SU-DHL-6 (cell line): Measurements from ENCODE around the gene PHKB.

ENCODE experiments used
- H2AFZ ChIP-seq: fragments of 200-600 bp; sonication (generic); 2 replicates; pipeline ENCODE4 v1.6.1; 2014; ENCODE audit warnings: low read depth, mild to moderate bottlenecking, moderate library complexity, mixed read lengths, antibody characterized with exemption, low read length; ENCODE audit not compliant: severe bottlenecking
- H3F3A ChIP-seq: fragments of 200-600 bp; shearing (Covaris generic); 2 replicates; pipeline ENCODE4 v1.6.0; 2016; ENCODE audit warnings: antibody characterized with exemption, mild to moderate bottlenecking; ENCODE audit not compliant: insufficient read depth
- H3K27ac ChIP-seq: fragments of 200-600 bp; sonication (generic); 2 replicates; pipeline ENCODE4 v1.5.1; 2016; ENCODE audit warnings: low read depth, mild to moderate bottlenecking, low read length, moderate library complexity, mixed read lengths
- H3K27me3 ChIP-seq: fragments of 200-600 bp; sonication (generic), shearing (Covaris generic); 2 replicates; pipeline ENCODE4 v1.6.0; 2014; ENCODE audit warnings: mild to moderate bottlenecking, low read length
- H3K36me3 ChIP-seq: fragments of 200-600 bp; sonication (generic); 2 replicates; pipeline ENCODE4 v1.6.1; 2014; ENCODE audit warnings: mild to moderate bottlenecking, low read length, mixed read lengths
- H3K4me2 ChIP-seq: fragments of 300-600, 200-600 bp; shearing (Covaris generic), sonication (generic); 2 replicates; pipeline ENCODE4 v1.6.0; 2014; ENCODE audit warnings: low read length, low read depth, mild to moderate bottlenecking; ENCODE audit not compliant: poor library complexity, severe bottlenecking
- H3K4me3 ChIP-seq: fragments of 200-600 bp; sonication (generic); 2 replicates; pipeline ENCODE4 v1.5.1; 2014; ENCODE audit warnings: antibody characterized with exemption, low read length, mild to moderate bottlenecking, mixed read lengths; ENCODE audit not compliant: insufficient read depth, poor library complexity, severe bottlenecking
- H3K79me2 ChIP-seq: fragments of 200-600 bp; sonication (generic); 2 replicates; pipeline ENCODE4 v1.6.1; 2014; ENCODE audit warnings: mild to moderate bottlenecking, low read length, moderate library complexity; ENCODE audit not compliant: insufficient read depth
- H3K9ac ChIP-seq: fragments of 200-600 bp; sonication (generic); 2 replicates; pipeline ENCODE4 v1.7.0; 2014; ENCODE audit warnings: mild to moderate bottlenecking, low read length
- H3K9me2 ChIP-seq: fragments of 200-600 bp; sonication (generic); replicated peaks from 2 replicates; pipeline ENCODE4 v1.6.1; 2014; ENCODE audit warnings: low read length; ENCODE audit not compliant: insufficient read depth
- H3K9me3 ChIP-seq: fragments of 200-600 bp; sonication (generic); 2 replicates; pipeline ENCODE4 v1.6.1; 2014; ENCODE audit warnings: low read length, mixed read lengths; ENCODE audit not compliant: insufficient read depth
- H4K20me1 ChIP-seq: fragments of 200-600 bp; sonication (generic); 2 replicates; pipeline ENCODE4 v1.6.1; 2014; ENCODE audit warnings: low read depth, mild to moderate bottlenecking, antibody characterized with exemption, low read length, moderate library complexity, mixed read lengths
- EZH2phosphoT487 ChIP-seq: fragments of 200-600 bp; sonication (generic), shearing (Covaris generic); conservative IDR thresholded peaks from 2 replicates; pipeline ENCODE4 v1.6.1; 2018; ENCODE audit warnings: mild to moderate bottlenecking, antibody characterized with exemption, low read length, moderate library complexity, mixed read lengths
- TF ChIP-seq, protein P1 (sequence below): fragments of 200-600 bp; sonication (generic); IDR thresholded peaks from one replicate; pipeline ENCODE4 v1.5.1; 2017; ENCODE audit warnings: antibody characterized with exemption, mild to moderate bottlenecking, low read length, moderate library complexity; ENCODE audit not compliant: insufficient read depth, poor library complexity, severe bottlenecking

PHKB gene

DNA sequence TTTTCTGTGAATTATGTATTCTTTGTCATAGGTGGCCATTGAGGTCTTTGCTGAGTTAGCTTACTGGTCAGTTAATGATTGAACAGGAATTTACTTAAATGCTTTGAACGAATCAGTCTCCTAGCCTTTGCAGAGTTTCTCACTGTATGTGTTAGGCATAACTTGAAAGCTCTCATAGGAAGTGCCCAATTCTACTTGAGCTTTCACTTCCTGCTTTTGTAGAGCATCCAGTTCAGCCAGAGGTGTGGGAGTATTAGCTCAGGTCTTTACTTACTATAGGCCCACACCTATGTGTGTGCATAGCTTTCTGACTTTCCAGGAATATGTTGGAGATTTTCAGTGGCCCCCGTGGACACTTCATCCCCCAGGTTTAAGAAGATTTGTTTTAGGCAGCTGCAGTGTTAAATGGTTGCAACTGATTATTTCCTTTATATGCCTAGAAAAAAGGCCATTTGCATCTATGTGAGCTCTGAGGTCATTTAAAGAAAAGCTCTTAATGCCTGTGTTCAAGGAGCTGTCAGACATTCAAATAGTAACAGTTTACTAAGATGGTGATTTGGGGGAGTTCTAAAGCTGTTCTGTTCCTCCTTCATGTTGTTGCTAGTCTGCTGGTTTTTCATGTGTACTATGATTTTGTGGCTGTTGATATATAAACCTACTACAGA lies 62.3 kb downstream of the PHKB start:
- Histone ChIP-seq H3K9me3 (no peaks in the 10 kb centered on the region), H3K27ac (peak overlapping the region; percentile 59), H2AFZ (no peak overlapping the region), H3K79me2 (peaks cover 13% of the 10 kb centered on the region; the same call in 1 of the 2 replicates), H3K36me3 (no peaks in the 10 kb centered on the region), H4K20me1 (no peaks in the 10 kb centered on the region), H3K27me3 (no peaks in the 10 kb centered on the region), H3K9ac (peak overlapping the region; percentile 25; the same call in 1 of the 2 replicates), H3K4me3 (no peak overlapping the region), H3K4me2 (peak overlapping the region; percentile 51), H3K9me2 (no peaks in the 10 kb centered on the region), H3F3A (peaks cover 6% of the 10 kb centered on the region; the same call in 1 of the 2 replicates)
- TF ChIP-seq EZH2phosphoT487 = no peak
- TF ChIP-seq, protein P1, sequence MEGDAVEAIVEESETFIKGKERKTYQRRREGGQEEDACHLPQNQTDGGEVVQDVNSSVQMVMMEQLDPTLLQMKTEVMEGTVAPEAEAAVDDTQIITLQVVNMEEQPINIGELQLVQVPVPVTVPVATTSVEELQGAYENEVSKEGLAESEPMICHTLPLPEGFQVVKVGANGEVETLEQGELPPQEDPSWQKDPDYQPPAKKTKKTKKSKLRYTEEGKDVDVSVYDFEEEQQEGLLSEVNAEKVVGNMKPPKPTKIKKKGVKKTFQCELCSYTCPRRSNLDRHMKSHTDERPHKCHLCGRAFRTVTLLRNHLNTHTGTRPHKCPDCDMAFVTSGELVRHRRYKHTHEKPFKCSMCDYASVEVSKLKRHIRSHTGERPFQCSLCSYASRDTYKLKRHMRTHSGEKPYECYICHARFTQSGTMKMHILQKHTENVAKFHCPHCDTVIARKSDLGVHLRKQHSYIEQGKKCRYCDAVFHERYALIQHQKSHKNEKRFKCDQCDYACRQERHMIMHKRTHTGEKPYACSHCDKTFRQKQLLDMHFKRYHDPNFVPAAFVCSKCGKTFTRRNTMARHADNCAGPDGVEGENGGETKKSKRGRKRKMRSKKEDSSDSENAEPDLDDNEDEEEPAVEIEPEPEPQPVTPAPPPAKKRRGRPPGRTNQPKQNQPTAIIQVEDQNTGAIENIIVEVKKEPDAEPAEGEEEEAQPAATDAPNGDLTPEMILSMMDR = no peak

DNA sequence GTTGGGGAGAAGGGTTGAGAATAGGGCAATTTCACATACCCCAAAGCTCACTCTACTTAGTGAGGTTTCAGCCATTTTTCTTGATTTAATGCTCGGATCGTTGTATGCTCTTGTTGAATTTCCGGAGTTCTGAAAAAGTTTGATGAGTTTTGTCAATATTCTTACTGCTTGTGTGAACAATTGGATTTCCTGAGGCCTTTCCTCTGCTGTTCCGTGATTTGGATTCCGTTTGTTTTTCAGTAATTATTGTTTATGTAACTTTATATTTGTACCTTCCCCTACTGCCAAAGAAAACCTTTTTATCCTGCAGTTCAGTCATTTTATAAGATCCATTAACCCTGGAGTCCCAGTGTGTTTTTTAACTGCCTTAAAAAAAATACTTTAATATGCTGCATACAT lies 62.9 kb downstream of the PHKB start:
- Histone ChIP-seq H3K9me2 (no peaks in the 10 kb centered on the region), H3K36me3 (no peaks in the 10 kb centered on the region), H3K9me3 (no peaks in the 10 kb centered on the region), H3K9ac (no peak overlapping the region), H3K4me2 (no peak overlapping the region), H3F3A (peaks cover 6% of the 10 kb centered on the region; the same call in 1 of the 2 replicates), H3K79me2 (peaks cover 13% of the 10 kb centered on the region; the same call in 1 of the 2 replicates), H3K27me3 (no peaks in the 10 kb centered on the region), H3K27ac (peak overlapping the region; percentile 59), H3K4me3 (no peak overlapping the region), H2AFZ (no peak overlapping the region), H4K20me1 (no peaks in the 10 kb centered on the region)
- no peak for TF ChIP-seq EZH2phosphoT487

DNA sequence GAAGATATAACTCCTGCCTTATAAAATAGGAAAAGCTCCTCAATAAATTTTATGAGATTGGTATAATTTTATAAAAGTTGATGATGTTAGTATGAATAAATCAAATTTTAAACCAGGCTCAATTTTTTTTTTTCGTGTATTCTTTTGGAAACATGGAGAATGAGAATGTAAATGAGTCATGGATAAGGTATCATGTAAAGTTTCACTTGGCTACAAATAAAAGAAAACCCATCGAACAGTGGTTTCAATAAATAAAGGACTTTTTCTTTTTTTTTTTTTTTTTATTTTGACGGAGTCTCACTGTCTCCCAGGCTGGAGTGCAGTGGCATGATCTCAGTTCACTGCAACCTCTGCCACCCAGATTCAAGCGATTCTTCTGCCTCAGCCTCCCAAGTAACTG lies 67.3 kb downstream of the PHKB start:
- no peak overlapping the region for H2AFZ ChIP-seq
- H3K4me3 ChIP-seq = no peak overlapping the region
- peaks cover 11% of the 10 kb centered on the region for H3K36me3 ChIP-seq
- no peak overlapping the region for H3K9ac ChIP-seq
- no peaks in the 10 kb centered on the region for H4K20me1 ChIP-seq
- H3F3A ChIP-seq = no peaks in the 10 kb centered on the region
- peaks cover 13% of the 10 kb centered on the region; the same call in 1 of the 2 replicates for H3K79me2 ChIP-seq
- TF ChIP-seq, protein P1 = no peak
- TF ChIP-seq EZH2phosphoT487 = no peak
- H3K27ac ChIP-seq = no peak overlapping the region
- no peaks in the 10 kb centered on the region for H3K27me3 ChIP-seq
- no peak overlapping the region for H3K4me2 ChIP-seq
- no peaks in the 10 kb centered on the region for H3K9me2 ChIP-seq
- H3K9me3 ChIP-seq = peaks cover 18% of the 10 kb centered on the region; the same call in 1 of the 2 replicates

DNA sequence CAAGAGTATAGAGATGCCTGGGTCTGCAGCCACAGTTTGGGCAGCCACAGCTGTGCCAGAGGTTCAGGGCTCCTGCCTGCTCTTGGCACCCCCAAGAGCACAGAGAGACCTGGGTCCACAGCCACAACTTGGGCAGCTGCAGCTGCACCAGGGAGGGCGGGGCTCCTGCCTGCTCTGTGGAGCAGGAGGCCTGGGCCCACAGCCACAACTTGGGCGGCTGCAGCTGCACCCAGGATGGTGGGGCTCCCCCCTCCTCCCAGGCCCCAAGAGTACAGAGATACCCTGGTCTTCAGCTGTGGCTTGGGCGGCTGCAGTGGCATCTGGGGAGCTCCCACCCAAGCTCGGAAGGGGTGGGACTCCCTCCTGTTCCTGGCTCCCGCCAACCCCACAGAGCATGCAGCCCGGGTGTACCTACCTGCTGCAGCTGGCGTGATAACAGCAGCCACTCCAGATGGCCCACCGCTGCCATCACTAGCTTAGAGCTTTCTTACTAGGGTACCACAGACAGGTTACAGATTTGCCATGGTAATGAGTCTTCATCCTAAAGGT lies 72.7 kb downstream of the PHKB start:
- Histone ChIP-seq H3K4me2 (no peak overlapping the region), H2AFZ (no peak overlapping the region), H3F3A (0 out of 2 replicates have a peak, but pooled peaks cover 4% of the 10 kb centered on the region), H3K4me3 (no peak overlapping the region), H4K20me1 (no peaks in the 10 kb centered on the region), H3K79me2 (no peaks in the 10 kb centered on the region), H3K9me2 (no peaks in the 10 kb centered on the region), H3K36me3 (peaks cover 13% of the 10 kb centered on the region), H3K27me3 (no peaks in the 10 kb centered on the region), H3K9me3 (peaks cover 18% of the 10 kb centered on the region; the same call in 1 of the 2 replicates), H3K9ac (no peak overlapping the region), H3K27ac (no peak overlapping the region)
- no peak for TF ChIP-seq EZH2phosphoT487
- TF ChIP-seq, protein P1 = no peak
